CD4-positive, alpha-beta T cell treated with Interferon gamma for 1 hour (primary cell): ENCODE results near the gene IGFBP1.

Experiments used
- DNase-seq: peaks from one replicate; pipeline ENCODE4 v3.0.0-alpha.2; 2020

Gene IGFBP1

DNA sequence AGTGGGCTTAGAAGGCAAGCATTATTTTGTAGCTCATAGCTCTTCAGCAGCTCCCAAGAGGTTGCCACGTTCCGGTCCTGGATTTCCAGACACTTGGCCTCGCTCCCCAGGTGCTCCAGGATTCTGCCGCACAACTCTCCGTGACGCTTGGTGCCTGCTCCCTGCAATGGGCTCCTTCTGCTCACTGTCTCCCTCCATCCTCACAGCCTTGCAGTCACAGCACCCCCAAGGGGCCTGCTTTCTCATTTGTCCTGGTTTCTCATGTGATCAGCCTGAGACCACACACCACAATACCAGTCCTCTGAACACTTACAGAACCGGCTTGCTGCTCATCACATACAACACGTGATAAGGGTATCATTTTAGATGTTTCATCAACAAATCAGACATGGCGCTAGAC, 23.0 kb downstream of the IGFBP1 start:
- DNase-seq = no peak

DNA sequence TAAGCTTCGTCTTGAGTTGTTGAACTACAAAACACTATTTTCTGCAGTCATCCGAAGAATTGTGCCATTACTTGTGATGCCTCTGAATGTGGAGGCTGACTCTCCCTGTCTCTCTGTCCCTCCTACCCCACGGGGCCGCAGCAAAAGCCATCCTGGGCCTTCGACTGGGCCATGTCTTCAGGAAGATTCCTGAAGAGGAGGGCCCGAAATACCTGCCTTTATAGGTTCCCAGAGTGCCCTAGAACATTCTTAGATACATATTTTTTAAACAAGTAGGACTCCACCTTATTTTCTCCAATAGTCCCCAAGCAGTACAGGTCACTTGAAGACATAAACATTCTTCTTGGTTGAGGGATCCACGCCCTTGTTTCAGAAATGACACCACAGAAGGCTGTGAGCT, 24.7 kb downstream of the IGFBP1 start:
- no peak for DNase-seq

- no peak for DNase-seq
Observed at GRCh38 chr7:45914911-45915310, 26.6 kb downstream of the IGFBP1 start.

DNA sequence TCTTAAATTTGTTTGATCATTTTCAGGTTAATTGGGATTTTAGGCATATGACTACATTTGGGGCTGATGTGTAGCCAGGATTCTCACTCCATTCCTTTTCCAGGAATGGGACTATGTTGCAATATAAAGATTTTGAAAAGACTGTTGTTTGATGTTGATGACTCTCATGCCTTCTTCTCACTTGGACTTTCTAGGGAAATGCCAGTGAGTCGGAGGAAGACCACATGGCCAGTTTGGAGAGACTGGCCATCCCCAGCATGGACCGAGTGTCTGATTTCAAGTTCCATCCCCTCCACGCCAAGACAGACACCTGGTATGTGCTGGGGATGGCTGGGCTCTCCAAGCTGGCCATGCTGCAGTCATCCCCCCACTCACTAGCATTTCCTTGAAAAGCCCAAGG, 27.3 kb downstream of the IGFBP1 start:
- no peak for DNase-seq

- DNase-seq = no peak
Observed at GRCh38 chr7:45917064-45917463, 28.8 kb downstream of the IGFBP1 start.

- DNase-seq = peak; percentile 47
Observed at GRCh38 chr7:45917658-45918057, 29.4 kb downstream of the IGFBP1 start.

- DNase-seq = no peak
Observed at GRCh38 chr7:45918556-45918955, 30.3 kb downstream of the IGFBP1 start.

GRCh38 chr7:45919231-45919784, 31.0 kb downstream of the IGFBP1 start:
- DNase-seq = no peak

- no peak for DNase-seq
Observed at GRCh38 chr7:45919993-45920459, 31.7 kb downstream of the IGFBP1 start.

GRCh38 chr7:45920502-45921380, 32.5 kb downstream of the IGFBP1 start, which contains the start of gene IGFBP3:
IGFBP3 (minus strand) TSS chr7:45921272; CDS start chr7:45921140, 132 bp downstream.
- no peak for DNase-seq

GRCh38 chr7:45921381-45921698, 33.1 kb downstream of the IGFBP1 start:
- DNase-seq = no peak

DNA sequence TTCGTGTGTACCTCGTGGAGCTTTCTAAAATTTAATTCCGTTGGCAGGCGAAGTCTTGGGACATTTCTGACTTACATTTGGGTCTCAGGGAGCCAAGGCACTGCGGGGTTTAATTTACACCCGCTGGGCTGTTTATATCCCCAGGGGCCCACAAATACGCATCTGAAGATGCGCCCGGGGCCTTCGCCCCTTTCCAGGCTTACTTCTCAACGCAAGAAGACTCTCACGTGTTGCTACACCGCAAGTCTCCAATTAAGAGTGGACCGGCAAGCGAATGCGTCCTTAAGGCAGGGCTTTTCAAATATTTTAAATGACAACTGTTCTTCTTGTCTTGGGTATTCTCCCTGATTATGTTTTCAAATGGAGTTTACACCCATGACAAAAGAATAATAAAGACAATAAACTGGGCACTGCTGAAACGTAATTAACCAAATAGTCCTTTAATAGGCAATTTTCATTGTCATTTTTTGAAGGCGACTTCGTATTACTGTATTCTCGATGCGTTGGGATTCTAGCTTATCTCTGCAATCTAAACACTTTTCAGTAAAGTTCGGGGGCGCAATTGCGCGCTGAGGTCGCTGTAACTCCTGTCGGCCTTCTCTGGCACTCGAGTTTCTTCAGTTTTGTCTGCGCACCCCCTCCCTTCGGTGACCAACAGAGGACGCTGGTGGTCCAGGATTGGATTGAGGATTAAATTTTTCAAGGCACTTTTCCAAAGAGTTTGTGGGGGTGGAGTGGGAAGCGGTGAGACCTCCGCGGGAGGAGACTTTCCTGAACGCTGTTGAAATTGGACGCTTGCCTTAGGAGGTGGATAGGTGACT, 33.6 kb downstream of the IGFBP1 start:
- DNase-seq = no peak

DNA sequence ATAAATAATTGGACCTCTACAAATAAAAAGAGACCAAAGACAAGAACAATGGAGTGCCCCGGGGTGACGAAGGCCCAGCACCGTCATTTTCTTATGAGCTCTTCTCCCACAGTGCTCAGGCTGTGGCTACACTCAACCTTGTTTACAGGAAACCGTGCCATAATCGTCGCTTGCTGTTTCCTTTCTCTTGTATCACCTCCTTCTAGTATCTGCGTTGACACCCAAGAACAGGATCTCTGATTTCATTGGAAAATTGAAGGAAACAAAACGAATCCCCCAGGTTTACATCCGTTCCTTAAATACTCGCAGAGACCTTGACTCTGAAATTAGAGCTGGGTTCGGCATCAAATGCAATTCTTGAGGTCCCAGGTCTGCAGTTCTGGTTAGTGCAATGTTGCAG, 34.5 kb downstream of the IGFBP1 start:
- no peak for DNase-seq

GRCh38 chr7:45923290-45923689, 35.0 kb downstream of the IGFBP1 start:
- no peak for DNase-seq

GRCh38 chr7:45923818-45924217, 35.5 kb downstream of the IGFBP1 start:
- DNase-seq = no peak

DNA sequence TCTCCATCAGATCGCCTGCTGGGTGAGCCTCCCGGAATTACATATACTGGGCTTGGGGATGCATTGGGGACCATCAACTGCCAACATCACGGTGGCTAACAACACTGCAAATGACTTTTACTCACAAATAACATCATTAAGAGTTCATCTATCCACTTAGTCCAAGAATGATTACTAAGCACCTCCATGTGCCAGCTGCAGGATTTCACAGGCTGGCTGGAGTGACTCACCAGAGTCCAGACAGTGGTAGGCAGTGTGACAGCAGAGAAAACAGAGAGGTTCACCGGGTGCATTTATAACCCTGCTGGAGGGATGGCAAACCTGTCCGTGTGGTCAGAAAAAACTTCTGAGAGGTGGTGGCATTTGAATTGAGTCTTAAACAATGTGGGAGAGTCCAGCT, 36.0 kb downstream of the IGFBP1 start:
- DNase-seq = no peak

DNA sequence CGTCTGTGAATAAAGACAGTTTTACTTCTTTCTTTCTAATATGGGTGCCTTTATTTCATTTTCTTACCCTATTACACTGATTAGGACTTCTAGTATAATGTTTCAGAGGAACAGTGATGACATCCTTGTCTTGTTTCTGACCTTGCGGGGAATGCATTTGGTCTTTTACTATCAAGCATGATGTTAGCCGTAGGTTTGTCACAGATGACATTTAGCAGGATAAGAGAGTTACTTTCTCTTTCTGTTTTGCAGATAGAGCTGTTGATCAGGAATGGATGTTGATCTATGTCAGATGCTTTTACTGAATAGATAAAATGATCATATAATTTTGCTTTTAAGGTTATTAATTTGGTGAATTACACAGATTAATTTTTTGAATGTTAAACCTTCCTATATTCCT, 39.4 kb downstream of the IGFBP1 start:
- no peak for DNase-seq

DNA sequence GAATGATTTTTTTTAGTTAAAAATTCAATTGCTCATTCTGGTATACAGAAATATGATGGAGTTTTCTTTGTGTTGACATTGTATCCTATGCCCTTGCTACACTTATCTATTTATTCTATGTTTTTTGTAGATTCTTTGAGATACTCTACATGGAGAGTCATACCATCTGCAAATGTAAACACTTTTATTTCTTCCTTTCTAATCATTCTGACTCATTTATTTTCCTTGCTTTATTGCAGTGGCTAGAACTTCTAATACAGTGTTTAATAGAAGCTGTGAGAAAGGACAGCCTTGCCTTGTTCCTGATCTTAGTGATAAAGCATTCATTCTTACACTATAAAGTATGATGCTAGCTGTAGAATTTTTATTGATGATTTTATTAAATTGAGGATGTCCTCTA, 42.7 kb downstream of the IGFBP1 start:
- DNase-seq = no peak

DNA sequence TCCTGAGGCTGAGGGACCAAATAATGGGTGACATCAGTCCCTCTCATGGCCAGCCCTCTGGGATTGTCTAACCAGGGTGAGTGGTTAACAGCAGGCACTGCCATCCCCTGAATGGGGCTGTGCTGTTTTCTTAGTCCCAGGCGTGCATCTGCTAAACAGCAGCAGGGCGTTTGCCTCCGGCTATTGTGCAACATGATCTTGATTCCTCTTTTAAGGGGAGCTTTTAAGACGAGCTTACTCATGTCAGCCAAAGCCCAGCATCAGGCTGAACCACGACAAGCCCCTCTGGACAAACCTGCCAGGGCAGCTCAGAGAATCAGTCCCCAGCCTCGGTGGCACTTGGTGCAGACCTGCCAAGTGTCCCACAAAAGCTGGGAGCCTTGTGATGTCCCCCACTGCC, 49.0 kb downstream of the IGFBP1 start:
- no peak for DNase-seq

GRCh38 chr7:45937862-45938261, 49.6 kb downstream of the IGFBP1 start:
- no peak for DNase-seq

GRCh38 chr7:45938626-45939302, 50.5 kb downstream of the IGFBP1 start:
- DNase-seq = no peak

DNA sequence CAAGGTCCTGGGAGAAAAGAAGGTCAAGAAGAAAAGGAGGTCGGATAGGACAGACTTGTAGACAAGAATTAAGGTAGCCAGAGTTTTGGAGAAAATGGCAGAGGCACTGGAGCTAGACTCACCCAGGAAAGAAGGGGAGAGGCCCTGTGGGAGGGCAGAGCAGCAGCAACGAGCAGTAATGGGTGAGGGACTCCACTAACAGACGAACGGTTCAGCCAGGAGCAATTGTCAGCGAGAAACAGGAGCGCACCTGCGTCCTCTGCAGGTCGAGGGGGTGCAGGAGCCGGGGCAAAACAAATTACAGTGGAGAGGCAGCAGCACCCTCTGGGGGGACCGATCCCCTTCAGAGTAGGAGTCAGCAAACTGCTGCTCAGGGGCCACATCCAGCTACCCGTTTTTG, 51.3 kb downstream of the IGFBP1 start:
- no peak for DNase-seq

DNA sequence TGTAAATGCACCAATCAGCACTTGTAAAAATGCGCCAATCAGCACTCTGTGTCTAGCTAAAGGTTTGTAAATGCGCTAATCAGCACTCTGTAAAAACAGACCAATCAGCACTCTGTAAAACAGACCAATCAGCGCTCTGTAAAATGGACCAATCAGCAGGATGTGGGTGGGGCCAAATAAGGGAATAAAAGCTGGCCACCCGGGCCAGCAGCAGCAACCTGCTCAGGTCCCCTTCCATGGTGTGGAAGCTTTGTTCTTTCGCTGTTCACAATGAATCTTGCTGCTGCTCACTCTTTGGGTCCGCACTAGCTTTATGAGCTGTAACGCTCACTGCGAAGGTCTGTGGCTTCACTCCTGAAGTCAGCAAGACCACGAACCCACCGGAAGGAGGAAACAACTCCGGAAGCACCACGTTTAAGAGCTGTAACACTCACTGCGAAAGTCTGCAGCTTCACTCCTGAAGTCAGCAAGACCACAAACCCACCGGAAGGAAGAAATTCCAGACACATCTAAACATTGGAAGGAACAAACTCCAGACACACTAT, 52.0 kb downstream of the IGFBP1 start:
- peak; percentile 33 for DNase-seq
